Duodenal mucosa (tissue), 2 donors: Measurements from ENCODE around the gene ATP5PD.
"Not testable (repeated sequence)": the region's sequence is repeated elsewhere in the genome, so short reads cannot be mapped to it uniquely, and the experiment has no call there.

Experiments used
- H3K27ac ChIP-seq: one replicate; pipeline ENCODE4 v1.7.0; 2013; ENCODE audit warnings: low read depth, low read length
- H3K27me3 ChIP-seq, 2 donors: one replicate each; pipeline ENCODE4 v1.7.0; 2013; ENCODE audit warnings: low read length in 2 of 2, control low read depth in 1 of 2; ENCODE audit not compliant: insufficient read depth in 2 of 2, control insufficient read depth in 1 of 2
- H3K36me3 ChIP-seq, 2 donors: one replicate each; pipeline ENCODE4 v1.7.0; 2013; ENCODE audit warnings: low read length in 2 of 2, control low read depth in 1 of 2; ENCODE audit not compliant: insufficient read depth in 2 of 2, control insufficient read depth in 1 of 2
- H3K4me1 ChIP-seq, 2 donors: one replicate each; pipeline ENCODE4 v1.7.0; 2013; ENCODE audit warnings: low read length in 2 of 2, control low read depth in 1 of 2; ENCODE audit not compliant: insufficient read depth in 2 of 2, control insufficient read depth in 1 of 2
- H3K4me3 ChIP-seq, 2 donors: one replicate each; pipeline ENCODE4 v1.7.0; 2013; ENCODE audit warnings: low read length in 2 of 2, low read depth in 1 of 2
- H3K9ac ChIP-seq, 2 donors: one replicate each; pipeline ENCODE4 v1.7.0; 2013; ENCODE audit warnings: low read length in 2 of 2, low read depth in 1 of 2
- H3K9me3 ChIP-seq, 2 donors: one replicate each; pipeline ENCODE4 v1.7.0; 2013; ENCODE audit warnings: low read length in 2 of 2, control low read depth in 1 of 2; ENCODE audit not compliant: control insufficient read depth in 1 of 2

ATP5PD gene

GRCh38 chr17:75049706-75050105 is 2.9 kb upstream of the ATP5PD start:
- no peak overlapping the region for H3K4me3 ChIP-seq
- no peaks in the 10 kb centered on the region for H3K27me3 ChIP-seq
- no peak overlapping the region for H3K9ac ChIP-seq
- no peaks in the 10 kb centered on the region for H3K9me3 ChIP-seq
- no peak overlapping the region for H3K27ac ChIP-seq
- H3K36me3 ChIP-seq = peaks cover 10 to 22% of the 10 kb centered on the region in 2 donors
- H3K4me1 ChIP-seq = peaks cover 16 to 17% of the 10 kb centered on the region in 2 donors

- H3K9me3 ChIP-seq = no peaks in the 10 kb centered on the region
- no peaks in the 10 kb centered on the region for H3K27me3 ChIP-seq
- H3K36me3 ChIP-seq = peaks cover 10 to 18% of the 10 kb centered on the region in 2 donors
- H3K27ac ChIP-seq = no peak overlapping the region
- H3K4me3 ChIP-seq = no peak overlapping the region
- no peak overlapping the region for H3K9ac ChIP-seq
- H3K4me1 ChIP-seq = peaks cover 16 to 17% of the 10 kb centered on the region in 2 donors
These were observed 2.3 kb upstream of the ATP5PD start for GRCh38 chr17:75049057-75049456.

- Histone ChIP-seq H3K36me3 (peaks cover 10 to 14% of the 10 kb centered on the region in 2 donors), H3K27ac (no peak overlapping the region), H3K4me3 (peak overlapping the region; percentile 63 to 86), H3K9me3 (no peaks in the 10 kb centered on the region), H3K4me1 (peaks cover 16 to 17% of the 10 kb centered on the region in 2 donors), H3K9ac (peak overlapping the region; percentile 68 to 81), H3K27me3 (no peaks in the 10 kb centered on the region)
These were observed 1.6 kb upstream of the ATP5PD start for GRCh38 chr17:75048249-75048878.

GRCh38 chr17:75047398-75048098 is 779 bp upstream of the ATP5PD start:
- no peak overlapping the region for H3K27ac ChIP-seq
- H3K4me3 ChIP-seq = peak overlapping the region; percentile 63 to 86
- peak overlapping the region; percentile 68 to 81 for H3K9ac ChIP-seq
- no peaks in the 10 kb centered on the region for H3K27me3 ChIP-seq
- H3K36me3 ChIP-seq = peaks cover 6% of the 10 kb centered on the region in 2 donors
- peaks cover 16 to 17% of the 10 kb centered on the region in 2 donors for H3K4me1 ChIP-seq
- no peaks in the 10 kb centered on the region for H3K9me3 ChIP-seq

DNA sequence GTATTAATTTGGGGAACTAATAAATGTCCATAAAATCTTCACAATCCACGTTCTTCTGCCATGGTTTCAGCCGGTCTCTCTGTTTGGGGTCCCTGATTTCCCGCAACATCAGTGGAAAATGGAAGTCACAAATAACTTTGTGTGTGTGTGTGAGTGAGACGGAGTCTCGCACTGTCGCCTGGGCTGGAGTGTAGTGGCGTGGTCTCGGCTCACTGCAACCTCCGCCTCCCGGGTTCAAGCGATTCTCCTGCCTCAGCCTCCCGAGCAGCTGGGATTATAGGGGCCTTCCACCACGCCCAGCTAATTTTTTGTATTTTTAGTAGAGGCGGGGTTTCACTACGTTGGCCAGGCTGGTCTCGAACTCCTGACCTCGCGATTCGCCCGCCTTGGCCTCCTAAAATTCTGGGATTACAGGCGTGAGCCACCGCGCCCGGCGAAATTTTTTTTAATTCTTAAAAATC is 793 bp downstream of the ATP5PD start:
- H3K9ac ChIP-seq = peak overlapping the region; percentile 99

DNA sequence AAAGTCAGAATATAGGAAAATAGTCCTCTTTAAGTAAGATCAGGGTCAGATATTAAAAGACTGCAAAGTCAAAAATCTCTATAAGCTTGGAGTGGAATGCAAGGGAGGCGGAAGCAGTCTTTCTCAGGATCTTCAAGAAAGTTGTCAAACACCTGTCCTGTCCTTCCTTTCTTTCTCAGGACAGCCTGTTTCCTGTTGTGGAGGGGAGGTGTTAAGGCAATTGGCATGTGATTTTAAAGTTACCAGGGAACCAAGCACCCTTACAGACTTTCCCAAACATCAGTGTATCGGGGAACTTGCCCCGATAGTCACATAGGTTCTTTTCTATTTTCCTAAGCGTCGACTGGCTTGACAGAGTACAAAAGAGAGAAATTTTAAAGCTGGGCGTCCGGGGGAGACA is 2.1 kb downstream of the ATP5PD start:
- Histone ChIP-seq H3K9ac (no peak overlapping the region), H3K4me3 (no peak overlapping the region), H3K27ac (no peak overlapping the region), H3K9me3 (no peaks in the 10 kb centered on the region), H3K4me1 (peaks cover 16 to 17% of the 10 kb centered on the region in 2 donors), H3K27me3 (no peaks in the 10 kb centered on the region), H3K36me3 (peaks cover 17 to 29% of the 10 kb centered on the region in 2 donors)

More for the DNA sequence above, 793 bp downstream of the ATP5PD start:
- H3K9me3 ChIP-seq, H3K27me3 ChIP-seq: not testable (repeated sequence)
- Histone ChIP-seq H3K36me3 (peaks cover 10 to 20% of the 10 kb centered on the region in 2 donors), H3K4me1 (peaks cover 16 to 17% of the 10 kb centered on the region in 2 donors), H3K4me3 (peak overlapping the region; percentile 87 to 91), H3K27ac (peak overlapping the region; percentile 96)

DNA sequence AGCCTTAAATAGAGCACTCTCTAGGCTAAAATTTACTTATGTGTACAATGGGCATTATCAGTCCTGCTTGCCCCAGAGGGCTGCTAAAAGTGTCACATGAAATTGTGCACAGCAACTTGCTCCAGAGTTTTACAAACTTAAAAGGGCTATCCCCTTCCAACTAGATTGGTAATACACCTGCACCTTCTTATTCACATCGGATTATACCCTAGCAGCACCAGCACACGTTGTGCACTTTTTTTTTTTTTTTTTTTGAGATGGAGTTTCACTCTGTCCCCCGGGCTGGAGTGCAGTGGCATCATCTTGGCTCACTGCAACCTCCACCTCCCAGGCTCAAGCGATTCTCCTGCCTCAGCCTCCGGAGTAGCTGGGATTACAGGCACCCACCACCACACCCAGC is 3.0 kb downstream of the ATP5PD start:
- not testable (repeated sequence) for H3K9ac ChIP-seq, H3K9me3 ChIP-seq, H3K4me3 ChIP-seq, H3K27ac ChIP-seq, H3K27me3 ChIP-seq
- Histone ChIP-seq H3K36me3 (peaks cover 22 to 35% of the 10 kb centered on the region in 2 donors), H3K4me1 (peaks cover 12 to 17% of the 10 kb centered on the region in 2 donors)

- H3K4me3 ChIP-seq = no peak overlapping the region
- no peak overlapping the region for H3K27ac ChIP-seq
- peaks cover 0 to 6% of the 10 kb centered on the region in 2 donors for H3K4me1 ChIP-seq
- H3K9ac ChIP-seq = no peak overlapping the region
- H3K27me3 ChIP-seq = no peaks in the 10 kb centered on the region
- H3K9me3 ChIP-seq = no peaks in the 10 kb centered on the region
- peaks cover 22 to 41% of the 10 kb centered on the region in 2 donors for H3K36me3 ChIP-seq
These were observed 5.0 kb downstream of the ATP5PD start for GRCh38 chr17:75041656-75042280.

- H3K4me1 ChIP-seq = peaks cover 10 to 27% of the 10 kb centered on the region in 2 donors
- no peak overlapping the region for H3K27ac ChIP-seq
- H3K36me3 ChIP-seq = peaks cover 22 to 41% of the 10 kb centered on the region in 2 donors
- no peak overlapping the region for H3K4me3 ChIP-seq
- no peak overlapping the region for H3K9ac ChIP-seq
- no peaks in the 10 kb centered on the region for H3K9me3 ChIP-seq
- no peaks in the 10 kb centered on the region for H3K27me3 ChIP-seq
These were observed 7.5 kb downstream of the ATP5PD start for GRCh38 chr17:75039238-75039637.
